HL-60 (cell line): Measurements from ENCODE around the gene PCBP4.

ENCODE experiments used
- DNase-seq, 2 experiments: peaks; one replicate each; pipeline ENCODE4 v3.0.0-alpha.2; 2010 to 2020; ENCODE audit warnings: low read depth in 1 of 2, low spot score in 1 of 2
- H3K27ac ChIP-seq: fragments of 250-450 bp; sonication (Bioruptor Pico); replicated peaks from 2 replicates; pipeline ENCODE4 v1.5.1; 2020; ENCODE audit warnings: mild to moderate bottlenecking, moderate library complexity
- H3K27me3 ChIP-seq: fragments of 250-450 bp; sonication (Bioruptor Pico); 2 replicates; pipeline ENCODE4 v1.5.1; 2021; ENCODE audit warnings: mild to moderate bottlenecking, moderate library complexity; ENCODE audit not compliant: insufficient read depth, poor library complexity, severe bottlenecking
- H3K4me3 ChIP-seq: replicated peaks from 2 replicates; pipeline ENCODE4 v1.5.1; 2011; ENCODE audit warnings: mild to moderate bottlenecking, control low read depth, low read length; ENCODE audit not compliant: insufficient read depth
- CTCF ChIP-seq: IDR thresholded peaks from one replicate; pipeline ENCODE4 v1.5.1; 2011; ENCODE audit warnings: low read length, control low read depth, inconsistent platforms; ENCODE audit not compliant: insufficient read depth
- GABPA ChIP-seq: IDR thresholded peaks from 2 replicates; pipeline ENCODE4 v1.6.1; 2012; ENCODE audit warnings: low read depth
- POLR2AphosphoS5 ChIP-seq: IDR thresholded peaks from 2 replicates; pipeline ENCODE4 v1.6.1; 2012; ENCODE audit warnings: low read depth
- SPI1 ChIP-seq: IDR thresholded peaks from 2 replicates; pipeline ENCODE4 v1.6.1; 2012; ENCODE audit warnings: low read depth, mild to moderate bottlenecking, borderline replicate concordance
- TF ChIP-seq, protein P1 (sequence below): IDR thresholded peaks from 2 replicates; pipeline ENCODE4 v1.6.1; 2012; ENCODE audit warnings: low read depth; ENCODE audit not compliant: insufficient replicate concordance

The PCBP4 gene

DNA sequence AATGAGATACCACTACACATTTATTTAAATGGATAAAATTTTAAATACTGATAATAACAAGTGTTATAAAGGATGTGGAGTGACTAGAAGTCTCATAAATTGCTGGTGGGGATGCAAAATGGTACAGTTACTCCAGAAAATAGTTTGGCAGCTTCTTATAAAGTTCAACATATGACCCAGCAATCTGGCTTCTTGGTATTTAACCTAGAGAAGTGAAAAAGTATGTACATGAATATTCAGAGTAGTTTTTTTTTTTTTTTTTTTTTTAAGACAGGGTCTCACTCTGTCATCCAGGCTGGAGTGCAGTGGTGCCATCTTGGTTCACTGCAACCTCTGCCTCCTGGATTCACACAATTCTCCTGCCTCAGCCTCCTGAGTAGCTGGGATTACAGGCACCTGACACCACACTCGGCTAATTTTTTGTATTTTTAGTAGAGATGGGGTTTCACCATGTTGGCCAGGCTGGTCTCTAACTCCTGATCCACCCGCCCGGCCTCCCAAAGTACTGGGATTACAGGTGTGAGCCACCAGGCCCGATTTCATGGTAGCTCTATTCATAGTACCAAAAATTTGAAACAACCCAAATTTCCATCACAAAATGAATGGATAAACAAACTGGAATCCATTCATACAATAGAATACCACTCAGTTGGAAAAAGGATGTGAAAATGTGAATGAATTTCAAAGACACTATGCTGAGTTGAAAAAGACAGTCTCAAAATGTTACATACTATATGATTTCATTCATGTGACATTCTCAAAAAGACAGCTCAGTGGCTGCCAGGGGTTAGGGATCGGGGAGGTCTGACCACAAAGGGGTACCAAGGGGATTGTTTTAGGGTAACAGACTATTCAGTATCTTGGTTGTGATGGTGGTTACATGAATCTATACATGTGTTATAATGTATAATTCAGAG, 39.9 kb downstream of the PCBP4 start:
- no peak for DNase-seq
- no peak overlapping the region for H3K27ac ChIP-seq
- no peaks in the 10 kb centered on the region for H3K27me3 ChIP-seq
- no peak for TF ChIP-seq GABPA
- TF ChIP-seq CTCF: no peak
- TF ChIP-seq SPI1: no peak
- TF ChIP-seq POLR2AphosphoS5: no peak
- TF ChIP-seq, protein P1, sequence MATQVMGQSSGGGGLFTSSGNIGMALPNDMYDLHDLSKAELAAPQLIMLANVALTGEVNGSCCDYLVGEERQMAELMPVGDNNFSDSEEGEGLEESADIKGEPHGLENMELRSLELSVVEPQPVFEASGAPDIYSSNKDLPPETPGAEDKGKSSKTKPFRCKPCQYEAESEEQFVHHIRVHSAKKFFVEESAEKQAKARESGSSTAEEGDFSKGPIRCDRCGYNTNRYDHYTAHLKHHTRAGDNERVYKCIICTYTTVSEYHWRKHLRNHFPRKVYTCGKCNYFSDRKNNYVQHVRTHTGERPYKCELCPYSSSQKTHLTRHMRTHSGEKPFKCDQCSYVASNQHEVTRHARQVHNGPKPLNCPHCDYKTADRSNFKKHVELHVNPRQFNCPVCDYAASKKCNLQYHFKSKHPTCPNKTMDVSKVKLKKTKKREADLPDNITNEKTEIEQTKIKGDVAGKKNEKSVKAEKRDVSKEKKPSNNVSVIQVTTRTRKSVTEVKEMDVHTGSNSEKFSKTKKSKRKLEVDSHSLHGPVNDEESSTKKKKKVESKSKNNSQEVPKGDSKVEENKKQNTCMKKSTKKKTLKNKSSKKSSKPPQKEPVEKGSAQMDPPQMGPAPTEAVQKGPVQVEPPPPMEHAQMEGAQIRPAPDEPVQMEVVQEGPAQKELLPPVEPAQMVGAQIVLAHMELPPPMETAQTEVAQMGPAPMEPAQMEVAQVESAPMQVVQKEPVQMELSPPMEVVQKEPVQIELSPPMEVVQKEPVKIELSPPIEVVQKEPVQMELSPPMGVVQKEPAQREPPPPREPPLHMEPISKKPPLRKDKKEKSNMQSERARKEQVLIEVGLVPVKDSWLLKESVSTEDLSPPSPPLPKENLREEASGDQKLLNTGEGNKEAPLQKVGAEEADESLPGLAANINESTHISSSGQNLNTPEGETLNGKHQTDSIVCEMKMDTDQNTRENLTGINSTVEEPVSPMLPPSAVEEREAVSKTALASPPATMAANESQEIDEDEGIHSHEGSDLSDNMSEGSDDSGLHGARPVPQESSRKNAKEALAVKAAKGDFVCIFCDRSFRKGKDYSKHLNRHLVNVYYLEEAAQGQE: no peak
- no peak overlapping the region for H3K4me3 ChIP-seq

GRCh38 chr3:51921081-51921578, 46.1 kb downstream of the PCBP4 start:
- TF ChIP-seq POLR2AphosphoS5: no peak
- TF ChIP-seq GABPA: no peak
- TF ChIP-seq, protein P1: no peak
- TF ChIP-seq SPI1: no peak
- no peak for TF ChIP-seq CTCF
- Histone ChIP-seq H3K27ac (no peak overlapping the region), H3K4me3 (no peak overlapping the region), H3K27me3 (no peaks in the 10 kb centered on the region)
- no peak for DNase-seq

- no peak for TF ChIP-seq POLR2AphosphoS5
- TF ChIP-seq, protein P1: no peak
- no peak for TF ChIP-seq CTCF
- no peak for TF ChIP-seq SPI1
- no peak for TF ChIP-seq GABPA
- Histone ChIP-seq H3K27ac (no peak overlapping the region), H3K27me3 (no peaks in the 10 kb centered on the region), H3K4me3 (no peak overlapping the region)
- DNase-seq: no peak
Measured at GRCh38 chr3:51916418-51916817, 50.8 kb downstream of the PCBP4 start.
